Stimulated activated naive CD8-positive, alpha-beta T cell treated with anti-CD3 and anti-CD28 coated beads, Interleukin-15, amount 100 ng/mL, for 72 hours (primary cell): ENCODE data around the gene PSME3IP1.

ENCODE experiments used
- ATAC-seq: fragments of 150-1000 bp; cut with Tn5 transposase; 2 replicates; pipeline ENCODE4 v1.10.0; 2021; ENCODE audit warnings: mild to moderate bottlenecking, moderate library complexity
- DNase-seq, 2 donors: peaks; one replicate each; pipeline ENCODE4 v3.0.0; 2021 to 2022
- H3K27ac Mint-ChIP-seq, 2 donors: one replicate each; pipeline ENCODE4 v1.8.0; 2022; ENCODE audit warnings: mild to moderate bottlenecking in 2 of 2, mixed read lengths in 2 of 2, moderate library complexity in 2 of 2
- H3K27me3 Mint-ChIP-seq: one replicate; pipeline ENCODE4 v1.8.0; 2022; ENCODE audit warnings: mixed read lengths
- H3K4me1 Mint-ChIP-seq: one replicate; pipeline ENCODE4 v1.8.0; 2022; ENCODE audit warnings: mild to moderate bottlenecking, mixed read lengths
- H3K4me3 Mint-ChIP-seq, 2 donors: one replicate each; pipeline ENCODE4 v1.8.0; 2022; ENCODE audit warnings: mild to moderate bottlenecking in 2 of 2, mixed read lengths in 2 of 2, moderate library complexity in 1 of 2
- H3K9me3 Mint-ChIP-seq, 2 donors: one replicate each; pipeline ENCODE4 v1.8.0; 2022; ENCODE audit warnings: mixed read lengths in 2 of 2

Gene PSME3IP1

GRCh38 chr16:57165938-57166337 is 19.9 kb downstream of the PSME3IP1 start:
- no peaks in the 10 kb centered on the region for H3K9me3 Mint-ChIP-seq
- no peak overlapping the region for H3K27ac Mint-ChIP-seq
- H3K4me3 Mint-ChIP-seq = no peak overlapping the region
- no peak for ATAC-seq
- peaks cover 5% of the 10 kb centered on the region for H3K4me1 Mint-ChIP-seq
- no peaks in the 10 kb centered on the region for H3K27me3 Mint-ChIP-seq
- no peak for DNase-seq

GRCh38 chr16:57165483-57165882 is 20.4 kb downstream of the PSME3IP1 start:
- no peaks in the 10 kb centered on the region for H3K27me3 Mint-ChIP-seq
- H3K27ac Mint-ChIP-seq = no peak overlapping the region
- DNase-seq (no peak), ATAC-seq (no peak)
- H3K4me3 Mint-ChIP-seq = no peak overlapping the region
- H3K9me3 Mint-ChIP-seq = no peaks in the 10 kb centered on the region
- H3K4me1 Mint-ChIP-seq = peaks cover 5% of the 10 kb centered on the region

- DNase-seq = no peak
- Mint-ChIP-seq H3K4me3 (no peak overlapping the region), H3K27ac (peak overlapping the region in 1 of 2 donors; percentile 55), H3K9me3 (no peaks in the 10 kb centered on the region), H3K27me3 (no peaks in the 10 kb centered on the region), H3K4me1 (peaks cover 11% of the 10 kb centered on the region)
- no peak for ATAC-seq
These were observed 22.0 kb downstream of the PSME3IP1 start for GRCh38 chr16:57163842-57164241.

GRCh38 chr16:57159447-57159846 is 26.4 kb downstream of the PSME3IP1 start:
- H3K4me3 Mint-ChIP-seq = no peak overlapping the region
- H3K4me1 Mint-ChIP-seq = peaks cover 5% of the 10 kb centered on the region
- DNase-seq (no peak), ATAC-seq (no peak)
- no peak overlapping the region for H3K27ac Mint-ChIP-seq
- H3K27me3 Mint-ChIP-seq = no peaks in the 10 kb centered on the region
- no peaks in the 10 kb centered on the region for H3K9me3 Mint-ChIP-seq

GRCh38 chr16:57157533-57157932 is 28.3 kb downstream of the PSME3IP1 start:
- ATAC-seq = no peak
- Mint-ChIP-seq H3K4me1 (peaks cover 19% of the 10 kb centered on the region), H3K27me3 (no peaks in the 10 kb centered on the region), H3K9me3 (no peaks in the 10 kb centered on the region), H3K27ac (no peak overlapping the region), H3K4me3 (no peak overlapping the region)
- no peak for DNase-seq

GRCh38 chr16:57156351-57156703 is 29.5 kb downstream of the PSME3IP1 start:
- H3K9me3 Mint-ChIP-seq = no peaks in the 10 kb centered on the region
- no peak for ATAC-seq
- H3K4me1 Mint-ChIP-seq = peaks cover 31% of the 10 kb centered on the region
- no peak for DNase-seq
- no peak overlapping the region for H3K4me3 Mint-ChIP-seq
- no peak overlapping the region for H3K27ac Mint-ChIP-seq
- no peaks in the 10 kb centered on the region for H3K27me3 Mint-ChIP-seq

- Mint-ChIP-seq H3K4me3 (no peak overlapping the region), H3K9me3 (no peaks in the 10 kb centered on the region), H3K27ac (peak overlapping the region in 1 of 2 donors; percentile 40), H3K4me1 (peaks cover 34% of the 10 kb centered on the region), H3K27me3 (no peaks in the 10 kb centered on the region)
- DNase-seq = no peak
- no peak for ATAC-seq
These were observed 30.0 kb downstream of the PSME3IP1 start for GRCh38 chr16:57155702-57156350.

GRCh38 chr16:57153841-57154240 is 32.0 kb downstream of the PSME3IP1 start:
- DNase-seq = no peak
- Mint-ChIP-seq H3K4me1 (peaks cover 28% of the 10 kb centered on the region), H3K4me3 (no peak overlapping the region), H3K9me3 (no peaks in the 10 kb centered on the region), H3K27ac (peak overlapping the region; percentile 48 to 65), H3K27me3 (no peaks in the 10 kb centered on the region)
- ATAC-seq = no peak

GRCh38 chr16:57152096-57153093 is 33.4 kb downstream of the PSME3IP1 start:
- peak overlapping the region; percentile 81 to 97 for H3K27ac Mint-ChIP-seq
- peaks cover 41% of the 10 kb centered on the region for H3K4me1 Mint-ChIP-seq
- no peaks in the 10 kb centered on the region for H3K27me3 Mint-ChIP-seq
- H3K9me3 Mint-ChIP-seq = no peaks in the 10 kb centered on the region
- H3K4me3 Mint-ChIP-seq = peak overlapping the region in 1 of 2 donors; percentile 31
- ATAC-seq = peak; percentile 96
- peak in 1 of 2 donors; percentile 42 for DNase-seq

GRCh38 chr16:57151369-57151768 is 34.5 kb downstream of the PSME3IP1 start:
- DNase-seq (no peak), ATAC-seq (no peak)
- Mint-ChIP-seq H3K27me3 (no peaks in the 10 kb centered on the region), H3K4me1 (peaks cover 50% of the 10 kb centered on the region), H3K9me3 (no peaks in the 10 kb centered on the region), H3K4me3 (no peak overlapping the region), H3K27ac (peak overlapping the region in 1 of 2 donors; percentile 97)

- no peak overlapping the region for H3K27ac Mint-ChIP-seq
- H3K27me3 Mint-ChIP-seq = no peaks in the 10 kb centered on the region
- peaks cover 51% of the 10 kb centered on the region for H3K4me1 Mint-ChIP-seq
- H3K9me3 Mint-ChIP-seq = no peaks in the 10 kb centered on the region
- DNase-seq (no peak), ATAC-seq (no peak)
- no peak overlapping the region for H3K4me3 Mint-ChIP-seq
These were observed 35.0 kb downstream of the PSME3IP1 start for GRCh38 chr16:57150682-57151330.

GRCh38 chr16:57149391-57149790 is 36.4 kb downstream of the PSME3IP1 start:
- Mint-ChIP-seq H3K27me3 (no peaks in the 10 kb centered on the region), H3K9me3 (no peaks in the 10 kb centered on the region), H3K4me1 (peaks cover 61% of the 10 kb centered on the region), H3K4me3 (no peak overlapping the region), H3K27ac (no peak overlapping the region)
- ATAC-seq (no peak), DNase-seq (no peak)

GRCh38 chr16:57148481-57148880 is 37.4 kb downstream of the PSME3IP1 start:
- DNase-seq (no peak), ATAC-seq (no peak)
- H3K9me3 Mint-ChIP-seq = no peaks in the 10 kb centered on the region
- H3K4me3 Mint-ChIP-seq = no peak overlapping the region
- no peaks in the 10 kb centered on the region for H3K27me3 Mint-ChIP-seq
- peak overlapping the region; percentile 0 to 30 for H3K27ac Mint-ChIP-seq
- peaks cover 65% of the 10 kb centered on the region for H3K4me1 Mint-ChIP-seq

GRCh38 chr16:57147381-57148221 is 38.2 kb downstream of the PSME3IP1 start:
- ATAC-seq (no peak), DNase-seq (no peak)
- Mint-ChIP-seq H3K9me3 (no peaks in the 10 kb centered on the region), H3K27me3 (no peaks in the 10 kb centered on the region), H3K4me3 (no peak overlapping the region), H3K4me1 (peaks cover 65% of the 10 kb centered on the region), H3K27ac (peak overlapping the region; percentile 79 to 81)

GRCh38 chr16:57146735-57147134 is 39.1 kb downstream of the PSME3IP1 start:
- no peaks in the 10 kb centered on the region for H3K9me3 Mint-ChIP-seq
- peaks cover 65% of the 10 kb centered on the region for H3K4me1 Mint-ChIP-seq
- no peak for DNase-seq
- no peak overlapping the region for H3K27ac Mint-ChIP-seq
- H3K27me3 Mint-ChIP-seq = no peaks in the 10 kb centered on the region
- peak; percentile 41 for ATAC-seq
- no peak overlapping the region for H3K4me3 Mint-ChIP-seq
